Esophagus muscularis mucosa (tissue), 4 donors: ENCODE data around the gene ATG10.

Experiments
- EP300 ChIP-seq: sonication (generic); formaldehyde crosslinking; IDR thresholded peaks from one replicate; pipeline ENCODE4 v1.6.1; 2017; ENCODE audit warnings: antibody characterized with exemption
- POLR2A ChIP-seq: fragments of 450-650 bp; IDR thresholded peaks from one replicate; pipeline ENCODE4 v1.6.1; 2017; ENCODE audit warnings: antibody characterized with exemption, moderate library complexity, mild to moderate bottlenecking, low read depth
- TF ChIP-seq, protein P1 (sequence below), 3 experiments: fragments of 200-600 bp in 2 of 3; fragments of 450-650 bp in 1 of 3; sonication (generic) in 2 of 3; IDR thresholded peaks; one replicate each; pipeline ENCODE4 v1.5.1; 2017 to 2019; ENCODE audit warnings: antibody characterized with exemption in 3 of 3, mild to moderate bottlenecking in 2 of 3, moderate library complexity in 1 of 3

DNA sequence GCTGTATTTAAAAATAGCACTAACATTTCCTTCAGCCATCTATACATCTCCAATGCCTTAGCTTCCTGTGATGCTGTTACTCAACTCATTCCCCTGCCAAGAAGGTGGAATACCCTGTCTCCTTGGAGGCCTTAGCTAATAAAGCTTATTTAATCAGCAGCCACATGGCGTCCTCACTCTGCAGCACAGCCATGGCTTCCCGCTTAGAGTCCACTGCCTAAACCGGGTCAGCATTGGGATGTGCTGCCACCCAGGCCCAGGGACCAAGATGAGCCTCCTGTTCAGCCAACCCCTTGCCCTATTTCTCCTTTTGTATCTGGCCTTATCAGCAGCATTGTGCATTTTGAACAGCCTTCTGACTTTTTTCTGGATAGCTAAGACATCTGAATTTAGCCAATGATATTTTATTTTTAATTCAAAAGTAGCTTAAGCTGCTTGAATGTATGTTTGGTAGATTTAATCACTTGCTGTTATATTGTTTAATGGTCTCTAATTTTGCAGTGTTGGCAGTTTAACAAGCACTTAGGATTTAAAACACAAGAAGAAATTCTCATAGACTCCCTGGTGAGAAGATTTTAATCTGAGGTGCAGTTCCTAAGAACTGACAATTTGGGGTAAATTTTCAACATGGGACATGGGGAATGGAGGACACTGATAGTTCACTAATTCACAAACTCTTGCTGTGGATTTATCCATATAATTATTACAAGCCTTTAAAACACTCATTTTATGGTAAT, 193.3 kb downstream of the ATG10 start:
- TF ChIP-seq, protein P1, sequence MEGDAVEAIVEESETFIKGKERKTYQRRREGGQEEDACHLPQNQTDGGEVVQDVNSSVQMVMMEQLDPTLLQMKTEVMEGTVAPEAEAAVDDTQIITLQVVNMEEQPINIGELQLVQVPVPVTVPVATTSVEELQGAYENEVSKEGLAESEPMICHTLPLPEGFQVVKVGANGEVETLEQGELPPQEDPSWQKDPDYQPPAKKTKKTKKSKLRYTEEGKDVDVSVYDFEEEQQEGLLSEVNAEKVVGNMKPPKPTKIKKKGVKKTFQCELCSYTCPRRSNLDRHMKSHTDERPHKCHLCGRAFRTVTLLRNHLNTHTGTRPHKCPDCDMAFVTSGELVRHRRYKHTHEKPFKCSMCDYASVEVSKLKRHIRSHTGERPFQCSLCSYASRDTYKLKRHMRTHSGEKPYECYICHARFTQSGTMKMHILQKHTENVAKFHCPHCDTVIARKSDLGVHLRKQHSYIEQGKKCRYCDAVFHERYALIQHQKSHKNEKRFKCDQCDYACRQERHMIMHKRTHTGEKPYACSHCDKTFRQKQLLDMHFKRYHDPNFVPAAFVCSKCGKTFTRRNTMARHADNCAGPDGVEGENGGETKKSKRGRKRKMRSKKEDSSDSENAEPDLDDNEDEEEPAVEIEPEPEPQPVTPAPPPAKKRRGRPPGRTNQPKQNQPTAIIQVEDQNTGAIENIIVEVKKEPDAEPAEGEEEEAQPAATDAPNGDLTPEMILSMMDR (IDR thresholded peaks at IDR 0.05): no peak
- TF ChIP-seq POLR2A (no peak), EP300 (no peak)
